Measurements from ENCODE around the gene VPS26C. TPM values are rescaled to one million over a fixed set of nuclear protein-coding genes. Genes with fewer than 3 reads are reported as not detected.

Gene VPS26C
- total and polyA plus RNA-seq, 2 of the 8 experiments (the other 6 are each of a cell fraction or from before 2014, with no cell fraction given) = 43.5 to 71.6 TPM

- Histone ChIP-seq H3K4ac (replicated peaks; ENCODE audit: insufficient read length, low read depth, low read length) (no peak overlapping the region), H3K4me1 (replicated peaks in 1 of 4; ENCODE audit: control insufficient read depth in 3 of 4, insufficient read depth in 4 of 4, low read length in 3 of 4) (no peaks in the 10 kb centered on the region; a peak in 1 of 7 replicates), H2AFZ (ENCODE audit: low read length) (no peak overlapping the region), H4K8ac (ENCODE audit: extremely low read depth, insufficient read depth, low read length) (no peak overlapping the region), H3K23ac (ENCODE audit: insufficient read length) (no peak overlapping the region), H2BK20ac (ENCODE audit: low read length) (no peak overlapping the region), H3K56ac (replicated peaks; ENCODE audit: insufficient read length, low read depth, low read length) (no peak overlapping the region), H3K9me3 (ENCODE audit: insufficient read depth in 2 of 2, low read depth in 1 of 2, low read length in 1 of 2) (no peaks in the 10 kb centered on the region), H2BK120ac (replicated peaks; ENCODE audit: low read depth, low read length) (no peak overlapping the region), H4K5ac (ENCODE audit: insufficient read length, low read depth, low read length) (no peak overlapping the region), H3K23me2 (ENCODE audit: low read depth, low read length) (no peaks in the 10 kb centered on the region), H3K14ac (ENCODE audit: insufficient read length) (no peak overlapping the region), H2BK15ac (ENCODE audit: low read length) (no peak overlapping the region), H3K4me3 (ENCODE audit: extremely low read depth in 1 of 4, insufficient read depth in 2 of 4, low read depth in 3 of 4, low read length in 4 of 4) (no peak overlapping the region), H3K4me2 (ENCODE audit: insufficient read depth in 1 of 2, low read depth in 2 of 2, low read length in 2 of 2) (no peak overlapping the region), H2BK5ac (ENCODE audit: low read depth, low read length) (no peak overlapping the region), H3K27ac (ENCODE audit: low read depth, low read length) (no peak overlapping the region), H2BK12ac (ENCODE audit: low read depth, low read length) (no peak overlapping the region), H4K91ac (replicated peaks; ENCODE audit: insufficient read length, low read length) (no peak overlapping the region), H3K9ac (replicated peaks in 1 of 4; ENCODE audit: extremely low read depth in 1 of 4, low read depth in 3 of 4, low read length in 3 of 4) (no peak overlapping the region), H3K27me3 (replicated peaks in 1 of 4; ENCODE audit: control insufficient read depth in 3 of 4, extremely low read depth in 1 of 4, insufficient read depth in 3 of 4, low read length in 3 of 4) (no peaks in the 10 kb centered on the region), H4K20me1 (replicated peaks in 1 of 2; ENCODE audit: control insufficient read depth in 1 of 2, insufficient read depth in 2 of 2, low read length in 2 of 2) (no peaks in the 10 kb centered on the region), H2AK5ac (ENCODE audit: low read depth, low read length) (no peak overlapping the region), H3K18ac (ENCODE audit: extremely low read depth, low read length) (no peak overlapping the region), H3K79me2 (ENCODE audit: control insufficient read depth in 1 of 2, insufficient read depth in 2 of 2, low read length in 2 of 2) (no peaks in the 10 kb centered on the region), H3K36me3 (ENCODE audit: control insufficient read depth in 2 of 4, insufficient read depth in 4 of 4, low read length in 3 of 4) (no peaks in the 10 kb centered on the region; a peak in 2 of 8 replicates), H3K79me1 (ENCODE audit: low read depth, low read length) (no peaks in the 10 kb centered on the region)
- FAIRE-seq = no peak
- ChIA-PET CTCF (ENCODE audit: partially characterized antibody) (no interaction called here), POLR2A (ENCODE audit: partially characterized antibody) (interaction anchor here (1.5 kb wide), 1 partner anchor 11 kb away, joined by 3 read pairs; no protein-coding TSS in a partner anchor)
- TF ChIP-seq SIRT6 (IDR thresholded peaks at IDR 0.05; ENCODE audit: low read length) = no peak
- no peak for DNase-seq (ENCODE audit: low read depth in 1 of 2, low spot score in 2 of 2)
- WGBS, 2 experiments (ENCODE audit: extremely low coverage in 1 of 2, insufficient coverage in 1 of 2, insufficient read length in 1 of 2, insufficient replicate concordance in 2 of 2, low coverage in 1 of 2, low lambda C conversion rate in 2 of 2, missing lambda C conversion rate in 1 of 2) = 92% methylated on average over 6 of the region's 6 CpGs; no CpG with 5 or more reads in 1 of the 2 experiments
Measured at GRCh38 chr21:37182222-37182621, 84.9 kb downstream of the VPS26C start.
